OCI-LY3 (cell line): ENCODE data around the gene ACOXL.

Source experiments
- CTCF ChIP-seq: fragments of 200-600, 300-600 bp; sonication (generic); IDR thresholded peaks from 2 replicates; pipeline ENCODE4 v1.5.1; 2014; ENCODE audit warnings: antibody characterized with exemption, low read length, low read depth
- EZH2phosphoT487 ChIP-seq: fragments of 200-600 bp; shearing (Covaris generic); IDR thresholded peaks from 2 replicates; pipeline ENCODE4 v1.6.1; 2018; ENCODE audit warnings: antibody characterized with exemption, mixed run types, low read depth

GRCh38 chr2:110816404-110817365 lies 84.3 kb downstream of the ACOXL start:
- no peak for TF ChIP-seq CTCF
- no peak for TF ChIP-seq EZH2phosphoT487
